ENCODE measurements around the gene ZC3H6.

DNA sequence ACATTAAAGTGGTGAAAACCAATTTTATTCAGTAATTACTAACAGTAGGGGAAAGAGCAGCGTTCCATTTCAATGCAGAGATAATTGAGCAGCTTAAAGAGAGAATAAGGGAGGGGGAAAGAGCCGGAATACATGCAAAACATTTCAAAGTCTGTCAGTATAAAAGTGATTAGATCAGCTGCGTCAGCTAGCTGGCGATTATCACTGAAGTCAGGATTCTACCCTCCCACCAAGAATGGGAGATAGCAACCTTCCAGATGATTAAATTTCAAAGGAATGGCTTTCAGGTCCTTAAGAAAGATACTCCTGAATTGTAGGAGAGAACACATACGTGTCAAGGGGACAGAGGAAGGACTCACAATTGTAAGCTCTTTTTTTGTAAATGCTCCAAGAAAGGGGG lies 2.7 kb upstream of the ZC3H6 start:
- TF ChIP-seq, protein P1, sequence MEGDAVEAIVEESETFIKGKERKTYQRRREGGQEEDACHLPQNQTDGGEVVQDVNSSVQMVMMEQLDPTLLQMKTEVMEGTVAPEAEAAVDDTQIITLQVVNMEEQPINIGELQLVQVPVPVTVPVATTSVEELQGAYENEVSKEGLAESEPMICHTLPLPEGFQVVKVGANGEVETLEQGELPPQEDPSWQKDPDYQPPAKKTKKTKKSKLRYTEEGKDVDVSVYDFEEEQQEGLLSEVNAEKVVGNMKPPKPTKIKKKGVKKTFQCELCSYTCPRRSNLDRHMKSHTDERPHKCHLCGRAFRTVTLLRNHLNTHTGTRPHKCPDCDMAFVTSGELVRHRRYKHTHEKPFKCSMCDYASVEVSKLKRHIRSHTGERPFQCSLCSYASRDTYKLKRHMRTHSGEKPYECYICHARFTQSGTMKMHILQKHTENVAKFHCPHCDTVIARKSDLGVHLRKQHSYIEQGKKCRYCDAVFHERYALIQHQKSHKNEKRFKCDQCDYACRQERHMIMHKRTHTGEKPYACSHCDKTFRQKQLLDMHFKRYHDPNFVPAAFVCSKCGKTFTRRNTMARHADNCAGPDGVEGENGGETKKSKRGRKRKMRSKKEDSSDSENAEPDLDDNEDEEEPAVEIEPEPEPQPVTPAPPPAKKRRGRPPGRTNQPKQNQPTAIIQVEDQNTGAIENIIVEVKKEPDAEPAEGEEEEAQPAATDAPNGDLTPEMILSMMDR (IDR thresholded peaks at IDR 0.05): no peak
- TF ChIP-seq POLR2A (IDR thresholded peaks at IDR 0.05): no peak
